Measurements from ENCODE around the gene BMPR1A. TPM values are rescaled to one million over a fixed set of nuclear protein-coding genes. Genes with fewer than 3 reads are reported as not detected.
"Not testable (repeated sequence)": the region's sequence is repeated elsewhere in the genome, so short reads cannot be mapped to it uniquely, and the experiment has no call there.

BMPR1A gene
- total RNA-seq, 1 experiment from 2014 or later: 72.5 TPM

- DNase-seq (ENCODE audit: low spot score): no peak
- in situ Hi-C loops (cut with HindIII; ENCODE audit: low sequenced_read_pairs): no loop called here
Measured at GRCh38 chr10:86943316-86944030, 187.1 kb downstream of the BMPR1A start.

- in situ Hi-C loops (cut with HindIII; ENCODE audit: low sequenced_read_pairs): no loop called here
- no peak for DNase-seq (ENCODE audit: low spot score)
Measured at GRCh38 chr10:86944031-86944419, 187.6 kb downstream of the BMPR1A start.

- in situ Hi-C loops (cut with HindIII; ENCODE audit: low sequenced_read_pairs): no loop called here
- no peak for DNase-seq (ENCODE audit: low spot score)
Measured at GRCh38 chr10:86944471-86944870, 188.1 kb downstream of the BMPR1A start.

GRCh38 chr10:86944907-86945306 is 188.5 kb downstream of the BMPR1A start:
- DNase-seq (ENCODE audit: low spot score): no peak
- in situ Hi-C loops (cut with HindIII; ENCODE audit: low sequenced_read_pairs): no loop called here

- in situ Hi-C loops (cut with HindIII; ENCODE audit: low sequenced_read_pairs): no loop called here
- no peak for DNase-seq (ENCODE audit: low spot score)
Measured at GRCh38 chr10:86945361-86946212, 189.2 kb downstream of the BMPR1A start.

GRCh38 chr10:86946213-86947155 is 190.1 kb downstream of the BMPR1A start:
- in situ Hi-C loops (cut with HindIII; ENCODE audit: low sequenced_read_pairs): no loop called here
- no peak for DNase-seq (ENCODE audit: low spot score)

- in situ Hi-C loops (cut with HindIII; ENCODE audit: low sequenced_read_pairs); DNase-seq (ENCODE audit: low spot score): not testable (repeated sequence)
Measured at GRCh38 chr10:86947806-86948205, 191.4 kb downstream of the BMPR1A start.

- no peak for DNase-seq (ENCODE audit: low spot score)
- in situ Hi-C loops (cut with HindIII; ENCODE audit: low sequenced_read_pairs): no loop called here
Measured at GRCh38 chr10:86950349-86950748, 193.9 kb downstream of the BMPR1A start.

GRCh38 chr10:86951184-86951761 is 194.9 kb downstream of the BMPR1A start:
- DNase-seq (ENCODE audit: low spot score): no peak
- in situ Hi-C loops (cut with HindIII; ENCODE audit: low sequenced_read_pairs): no loop called here

GRCh38 chr10:86952106-86952505 is 195.7 kb downstream of the BMPR1A start:
- in situ Hi-C loops (cut with HindIII; ENCODE audit: low sequenced_read_pairs): no loop called here
- DNase-seq (ENCODE audit: low spot score): no peak

GRCh38 chr10:86952697-86953096 is 196.3 kb downstream of the BMPR1A start:
- DNase-seq (ENCODE audit: low spot score); in situ Hi-C loops (cut with HindIII; ENCODE audit: low sequenced_read_pairs): not testable (repeated sequence)

GRCh38 chr10:86953747-86954680 is 197.6 kb downstream of the BMPR1A start:
- in situ Hi-C loops (cut with HindIII; ENCODE audit: low sequenced_read_pairs): no loop called here
- DNase-seq (ENCODE audit: low spot score): peak; percentile 64

GRCh38 chr10:86954681-86955500 is 198.5 kb downstream of the BMPR1A start:
- DNase-seq (ENCODE audit: low spot score): no peak
- in situ Hi-C loops (cut with HindIII; ENCODE audit: low sequenced_read_pairs): no loop called here

- in situ Hi-C loops (cut with HindIII; ENCODE audit: low sequenced_read_pairs): no loop called here
- no peak for DNase-seq (ENCODE audit: low spot score)
Measured at GRCh38 chr10:86955501-86956194, 199.2 kb downstream of the BMPR1A start.

- DNase-seq (ENCODE audit: low spot score): no peak
- in situ Hi-C loops (cut with HindIII; ENCODE audit: low sequenced_read_pairs): no loop called here
Measured at GRCh38 chr10:86956195-86956847, 199.9 kb downstream of the BMPR1A start.

- DNase-seq (ENCODE audit: low spot score): no peak
- in situ Hi-C loops (cut with HindIII; ENCODE audit: low sequenced_read_pairs): no loop called here
Measured at GRCh38 chr10:86956848-86957448, 200.5 kb downstream of the BMPR1A start.

All from G401 (cell line).